NCI-H526 treated with DMSO at 0.1 percent for 48 hours (cell line): Measurements from ENCODE around the gene HADH.
"Not testable (repeated sequence)": the region's sequence is repeated elsewhere in the genome, so short reads cannot be mapped to it uniquely, and the experiment has no call there.

ENCODE experiments used
- DNase-seq: peaks from one replicate; lab custom pipeline; 2025; lab: John Stamatoyannopoulos, UW

Gene HADH

DNA sequence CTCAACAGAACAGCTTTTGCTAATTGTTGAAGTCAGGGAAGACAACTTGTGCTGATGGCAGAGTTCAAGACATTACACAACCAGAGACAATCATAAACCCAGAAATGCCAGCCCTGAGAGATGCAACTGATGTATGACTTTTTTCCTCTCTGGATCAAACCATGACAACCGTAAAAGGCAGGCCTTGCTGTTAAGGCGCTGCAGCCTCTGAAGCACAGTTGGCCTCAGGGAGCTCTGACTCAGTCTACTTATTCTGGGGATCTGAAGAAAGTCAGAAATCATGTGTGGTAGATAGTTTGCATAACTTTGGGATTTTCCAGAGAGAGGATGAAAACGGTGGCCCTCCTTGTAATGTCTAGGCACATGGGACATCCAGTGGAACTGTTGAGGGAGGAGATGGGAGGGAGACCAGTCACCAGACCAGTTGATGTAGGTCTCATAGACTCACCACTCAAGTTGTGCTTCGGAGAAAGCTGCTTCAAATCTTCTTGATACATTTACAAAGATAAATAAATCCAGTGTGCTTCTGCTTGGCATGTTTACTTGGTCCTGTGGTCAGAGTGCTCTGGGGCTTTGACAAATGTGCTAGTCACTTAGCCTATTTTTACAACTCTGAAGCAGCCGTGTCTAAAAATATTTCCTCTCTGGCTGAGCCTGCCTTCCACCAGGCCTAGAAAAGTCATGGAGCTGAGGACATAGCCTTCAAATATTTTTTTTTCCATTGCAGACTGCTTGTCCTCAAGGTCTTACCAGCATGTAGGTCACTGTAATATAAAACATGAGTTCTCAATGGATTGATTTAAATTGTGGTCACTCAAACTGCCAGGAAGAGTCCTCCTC lies 7.5 kb downstream of the HADH start:
- no peak for DNase-seq

DNA sequence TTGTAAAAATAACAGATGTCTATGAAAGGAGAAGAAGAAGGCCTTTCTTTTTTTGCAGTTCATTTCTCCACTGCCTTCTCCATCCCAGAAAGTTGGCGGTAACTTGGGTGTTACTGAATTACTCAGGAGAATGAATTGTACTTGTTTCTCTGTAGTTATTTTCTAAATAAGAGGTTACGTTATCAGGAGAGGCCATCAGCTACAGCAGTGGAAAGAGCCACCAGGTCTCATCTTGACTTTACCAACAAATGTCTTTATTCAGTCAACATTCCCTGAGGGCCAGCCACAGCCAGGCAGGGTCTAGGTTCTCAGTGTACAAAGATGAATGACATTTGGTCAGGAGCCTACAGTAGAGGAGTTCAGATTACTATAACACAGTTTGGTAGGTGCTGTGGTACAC lies 8.1 kb downstream of the HADH start:
- no peak for DNase-seq

DNA sequence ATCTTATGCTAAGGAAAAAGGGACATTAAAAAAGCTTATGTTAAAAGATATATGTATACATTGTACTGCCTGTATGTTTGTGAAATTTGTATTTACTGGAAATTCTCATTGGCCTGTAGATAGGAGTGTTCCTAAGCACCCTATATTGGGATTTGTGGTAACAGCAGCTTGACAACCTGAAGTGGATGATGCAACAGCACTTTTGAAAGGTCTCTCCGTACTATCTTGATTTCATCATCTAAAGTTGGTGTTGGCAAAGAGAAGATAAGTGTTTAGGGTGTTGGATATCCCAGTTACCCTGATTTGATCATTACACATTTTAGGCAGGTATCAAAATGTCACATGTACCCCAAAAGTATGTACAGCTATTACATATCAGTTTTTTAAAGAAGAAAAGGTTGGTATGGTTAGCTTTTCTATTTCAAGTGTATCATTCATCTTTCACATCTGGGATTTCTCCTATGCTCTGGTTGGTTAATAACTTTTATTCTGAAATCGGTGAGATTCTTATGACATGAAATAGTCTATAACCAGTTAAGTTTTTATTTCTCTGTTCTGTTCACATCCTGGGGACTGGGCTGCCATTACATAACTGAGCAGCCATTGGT lies 10.3 kb downstream of the HADH start:
- no peak for DNase-seq

DNA sequence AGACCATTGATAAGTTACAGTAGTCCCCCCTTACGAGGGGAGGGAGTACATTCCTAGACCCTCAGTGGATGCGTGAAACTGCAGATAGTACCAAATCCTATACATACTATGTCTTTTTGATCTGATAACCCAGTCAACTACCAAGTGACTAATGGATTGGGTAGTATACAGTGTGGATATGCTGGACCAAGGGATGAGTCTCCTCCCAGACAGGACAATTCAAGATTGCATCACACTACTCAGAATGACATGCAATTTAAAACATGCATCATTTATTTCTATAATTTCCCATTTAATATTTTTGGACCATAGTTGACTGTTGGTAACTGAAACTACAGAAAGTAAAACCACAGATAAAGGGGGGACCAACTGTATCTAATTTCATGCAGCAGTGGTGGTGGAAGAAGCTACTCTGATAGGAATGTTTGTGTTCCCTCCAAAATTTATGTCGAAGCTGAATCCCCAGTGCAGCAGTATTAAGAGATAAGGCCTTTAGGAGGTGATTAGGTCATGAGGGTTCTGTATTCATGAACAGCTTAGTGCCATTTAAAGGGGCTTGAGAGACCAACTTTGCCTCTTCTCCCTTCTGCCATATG lies 11.9 kb downstream of the HADH start:
- no peak for DNase-seq

DNA sequence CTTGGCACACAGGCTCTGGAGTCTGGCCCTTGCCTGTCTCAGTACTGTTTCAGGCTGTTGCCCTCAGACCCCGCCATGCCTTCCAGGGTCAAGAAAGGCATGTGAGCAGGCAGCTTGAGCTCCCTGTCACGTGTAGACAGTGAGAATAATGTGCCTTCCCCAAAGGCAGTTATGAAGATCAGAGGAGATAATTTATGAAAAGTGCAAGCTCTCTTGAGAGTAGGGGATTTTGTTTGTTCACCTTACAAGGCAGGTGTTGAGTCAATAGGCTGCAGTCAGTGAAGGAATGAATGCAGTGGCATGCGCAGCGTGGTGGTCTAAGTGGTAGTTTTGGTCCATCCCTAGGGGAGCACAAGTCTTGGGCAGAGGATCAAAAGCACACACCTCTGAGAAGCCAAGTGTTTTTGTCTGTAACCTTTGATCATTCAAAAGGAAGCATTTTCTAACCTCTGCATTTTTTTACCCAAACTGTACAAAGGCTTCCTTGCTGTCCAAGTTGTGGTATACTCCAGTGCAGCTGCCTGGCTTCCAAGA lies 14.4 kb downstream of the HADH start:
- DNase-seq = no peak

DNA sequence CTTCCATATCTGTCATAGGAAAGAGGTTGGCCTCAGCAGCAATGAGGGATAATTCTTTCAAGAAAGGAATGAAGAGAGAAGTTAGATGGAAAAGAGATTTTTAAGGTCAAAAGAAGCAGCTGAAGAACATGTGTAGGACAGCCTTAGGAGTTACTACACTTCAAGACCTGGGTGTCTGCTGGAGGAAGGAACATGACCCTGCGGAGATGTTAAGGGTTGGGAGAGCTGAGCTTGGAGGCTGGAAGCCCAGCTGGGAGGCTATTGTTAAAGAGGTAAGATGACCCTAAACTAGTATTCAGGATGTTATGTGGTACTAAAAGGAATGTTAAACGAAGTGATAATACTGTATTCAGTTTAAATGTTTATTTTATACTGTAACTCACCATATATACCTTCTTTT lies 15.0 kb downstream of the HADH start:
- no peak for DNase-seq

DNA sequence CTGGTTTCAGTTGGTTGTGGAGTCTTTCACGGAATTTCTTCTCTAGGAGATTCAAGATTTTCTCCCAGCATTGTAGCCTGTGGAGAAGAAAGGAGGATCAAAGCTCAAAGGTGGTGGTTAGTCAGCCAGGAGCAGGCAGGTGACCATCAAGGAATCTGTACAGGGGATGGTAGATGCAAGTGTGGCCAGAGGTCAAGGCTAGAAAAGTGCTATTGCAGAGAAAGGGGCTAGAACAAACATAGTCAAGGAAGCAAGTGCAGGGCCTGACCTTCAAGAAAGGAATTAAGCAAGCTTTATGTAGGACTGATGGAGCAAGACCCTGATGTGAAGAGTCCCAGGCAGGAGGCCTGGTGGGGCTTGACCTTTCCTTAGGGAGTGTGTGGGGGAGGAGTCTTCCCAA lies 16.1 kb downstream of the HADH start:
- no peak for DNase-seq

DNA sequence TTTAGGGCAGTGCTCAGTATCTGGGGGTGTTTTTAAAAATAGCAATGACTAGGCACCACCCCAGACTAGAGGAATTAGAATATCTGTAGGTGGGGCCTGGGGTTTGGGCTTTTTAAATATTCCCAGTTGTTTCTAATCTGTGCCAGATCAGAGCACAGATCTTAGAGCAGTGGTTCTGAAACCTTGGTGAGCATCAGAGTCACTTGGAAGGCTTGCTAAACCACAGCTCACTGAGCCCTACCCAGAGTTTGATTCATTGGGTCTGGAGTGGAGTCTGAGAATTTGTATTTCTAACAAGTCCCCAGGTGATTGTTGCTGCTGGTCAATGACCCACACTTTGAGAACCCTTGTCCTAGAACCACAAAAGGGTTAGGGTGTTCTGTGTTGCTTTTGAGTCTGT lies 16.7 kb downstream of the HADH start:
- no peak for DNase-seq

DNA sequence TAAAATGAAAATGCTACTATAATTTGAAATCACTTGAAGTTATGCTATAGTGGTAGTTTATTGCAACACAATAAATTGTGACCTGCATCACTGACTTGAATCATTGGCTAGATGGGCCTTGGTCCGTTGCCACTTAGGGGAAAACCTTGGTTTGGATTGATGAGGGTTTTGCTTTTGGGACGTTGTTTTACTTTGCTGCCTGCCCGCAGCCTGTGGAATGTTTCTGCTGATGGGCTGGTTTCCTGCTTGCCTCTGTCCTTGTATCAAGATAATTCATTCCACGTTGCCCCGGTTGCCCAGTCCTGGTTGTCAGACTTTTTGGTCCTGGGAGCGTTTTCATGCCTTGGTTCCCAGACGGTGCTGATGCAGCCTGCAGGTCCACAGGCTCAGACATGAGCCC lies 18.3 kb downstream of the HADH start:
- DNase-seq = no peak

DNA sequence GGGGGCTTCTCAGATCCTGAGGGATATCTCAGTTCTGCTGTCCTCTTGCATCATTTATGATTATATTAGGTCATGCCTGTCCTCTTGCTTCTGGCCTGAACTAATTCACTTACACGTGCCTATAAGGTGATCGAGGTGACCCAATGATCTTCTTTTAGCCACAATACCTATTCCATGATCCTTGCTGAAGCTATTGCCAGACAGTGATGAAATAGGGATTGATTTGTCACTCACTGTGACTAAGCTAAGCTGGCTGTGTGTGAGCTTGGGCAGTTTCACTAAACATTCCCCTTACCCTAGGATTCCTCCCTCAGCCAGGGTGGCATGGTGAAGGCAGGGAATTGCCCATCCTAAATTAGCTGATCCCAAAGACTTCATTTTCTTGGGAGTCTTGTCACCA lies 19.0 kb downstream of the HADH start:
- no peak for DNase-seq

DNA sequence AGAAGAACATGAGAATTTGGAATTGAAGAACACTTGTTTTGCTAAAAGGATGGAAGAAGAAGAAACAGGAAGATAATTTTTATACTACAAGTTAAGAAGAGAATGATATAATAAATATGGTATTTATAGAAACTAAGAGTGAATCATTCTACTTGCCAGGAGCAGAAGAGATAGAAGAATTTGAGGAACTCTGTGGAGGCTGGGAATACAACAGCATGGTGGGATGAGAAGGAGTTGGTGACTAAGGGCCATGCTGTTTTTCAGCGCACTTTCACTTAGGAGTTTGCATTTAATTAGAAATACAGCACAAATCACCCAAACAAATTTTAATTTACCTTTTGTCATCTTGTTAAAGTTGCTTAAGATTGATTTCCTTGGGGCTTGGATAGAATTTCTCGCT lies 20.5 kb downstream of the HADH start:
- DNase-seq = no peak

DNA sequence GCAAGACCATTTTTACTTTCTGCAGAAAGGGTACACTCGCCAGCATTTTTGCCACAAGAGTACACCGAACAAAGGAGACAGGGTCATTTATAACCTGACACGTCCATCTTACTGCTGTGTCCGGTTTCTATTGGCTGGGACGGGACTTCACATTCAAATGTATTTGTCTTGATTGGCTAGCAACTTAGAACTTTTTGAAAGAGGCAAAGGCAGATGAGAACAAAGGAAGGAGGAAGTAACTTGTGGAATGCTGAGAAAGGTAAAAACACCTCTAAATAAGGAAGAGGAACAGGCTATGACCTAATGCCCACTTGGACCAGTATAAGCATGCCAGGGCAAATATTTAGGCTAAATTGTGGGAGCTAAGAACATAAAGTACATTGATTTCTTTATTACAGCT lies 22.7 kb downstream of the HADH start:
- not testable (repeated sequence) for DNase-seq

DNA sequence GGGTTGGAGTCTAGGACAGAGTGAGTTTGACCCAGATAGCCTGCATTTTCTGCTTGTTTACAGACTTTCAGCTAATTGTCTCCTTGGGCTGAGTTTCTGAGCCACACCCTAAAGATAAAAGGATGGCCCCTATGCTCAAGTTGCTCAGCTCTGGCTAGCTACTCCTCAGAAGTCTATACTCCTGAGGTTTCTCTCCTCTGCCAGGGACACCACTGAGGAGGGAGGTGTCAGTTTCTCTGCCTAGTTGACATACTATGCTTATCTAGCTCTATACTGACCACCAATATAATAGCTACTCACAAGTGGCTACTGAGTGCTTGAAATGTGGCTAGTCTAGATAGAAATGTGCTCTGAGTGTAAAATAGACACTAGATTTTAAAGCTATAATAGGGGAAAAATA lies 23.6 kb downstream of the HADH start:
- no peak for DNase-seq

DNA sequence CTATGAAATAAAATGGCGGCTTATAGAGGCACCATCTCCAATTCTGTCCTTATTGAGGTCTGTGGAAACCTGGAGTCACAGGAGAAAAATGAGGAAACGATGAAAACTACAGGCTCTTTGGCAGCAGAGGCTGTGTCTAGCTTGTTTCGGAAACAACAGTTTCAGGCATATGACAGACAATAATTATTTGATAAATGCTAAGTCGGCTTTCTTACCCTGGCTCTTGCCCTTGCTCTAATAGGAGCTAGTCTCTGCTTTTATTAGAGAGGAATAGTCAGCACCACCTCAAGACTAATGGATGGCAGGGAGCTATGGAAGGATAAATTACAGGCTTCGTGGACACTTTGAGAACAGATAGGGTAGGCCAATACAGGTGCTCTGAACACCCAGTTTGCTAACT lies 24.3 kb downstream of the HADH start:
- DNase-seq = no peak

DNA sequence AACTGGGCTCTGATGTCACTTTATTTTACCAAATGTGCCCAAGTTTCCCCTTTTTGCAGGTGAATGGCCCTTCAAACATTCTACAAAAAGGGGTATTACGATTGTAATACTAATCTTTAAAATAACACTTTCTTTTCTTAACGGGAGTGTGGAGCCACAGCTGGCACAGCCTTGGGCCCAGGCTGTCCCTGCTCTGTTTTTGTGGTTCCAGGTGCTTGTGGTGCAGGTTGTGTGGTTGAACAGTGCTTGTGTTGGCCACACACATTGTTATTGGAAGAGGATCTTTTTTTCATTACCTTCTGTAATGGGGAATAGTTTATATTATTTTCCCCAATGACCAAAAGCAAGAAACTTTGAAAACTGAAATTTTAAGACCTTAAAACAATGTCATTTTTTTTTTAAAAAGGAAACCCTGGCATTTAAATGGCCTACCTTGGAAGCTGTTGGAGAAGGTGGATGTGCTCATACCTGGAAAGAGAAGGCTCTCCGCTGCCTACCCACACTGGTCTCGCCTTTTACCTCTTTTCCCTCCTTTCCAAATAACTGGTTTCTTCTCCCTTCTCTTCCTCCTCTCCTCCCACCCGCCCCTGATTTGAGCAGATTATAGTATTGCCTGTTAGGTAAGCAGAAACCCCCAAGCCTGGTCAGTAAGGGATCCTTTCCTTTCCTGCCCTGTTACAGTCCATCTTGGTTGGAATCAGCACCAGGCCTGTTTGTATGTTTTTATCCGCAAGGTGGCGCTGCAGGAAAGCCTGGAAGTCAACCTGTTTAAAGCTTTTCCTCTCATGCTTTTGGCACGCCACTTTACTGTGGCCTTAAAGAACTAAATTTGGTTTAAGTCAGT lies 28.6 kb downstream of the HADH start:
- DNase-seq = peak; percentile 7

DNA sequence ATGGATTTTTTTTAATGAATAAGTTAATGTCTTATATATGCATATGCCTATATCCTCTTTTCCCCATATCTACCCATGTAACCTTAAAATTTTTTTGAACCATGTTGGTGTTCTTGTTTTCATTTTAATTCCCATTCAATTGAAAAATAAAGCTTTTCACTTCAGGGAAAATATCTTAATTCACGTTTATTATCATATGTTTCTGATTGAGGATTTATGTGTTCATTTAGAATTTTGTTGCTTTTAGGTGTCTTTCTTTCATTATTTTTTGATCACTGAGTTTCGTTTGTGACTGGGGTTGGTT lies 29.1 kb downstream of the HADH start:
- DNase-seq = no peak

DNA sequence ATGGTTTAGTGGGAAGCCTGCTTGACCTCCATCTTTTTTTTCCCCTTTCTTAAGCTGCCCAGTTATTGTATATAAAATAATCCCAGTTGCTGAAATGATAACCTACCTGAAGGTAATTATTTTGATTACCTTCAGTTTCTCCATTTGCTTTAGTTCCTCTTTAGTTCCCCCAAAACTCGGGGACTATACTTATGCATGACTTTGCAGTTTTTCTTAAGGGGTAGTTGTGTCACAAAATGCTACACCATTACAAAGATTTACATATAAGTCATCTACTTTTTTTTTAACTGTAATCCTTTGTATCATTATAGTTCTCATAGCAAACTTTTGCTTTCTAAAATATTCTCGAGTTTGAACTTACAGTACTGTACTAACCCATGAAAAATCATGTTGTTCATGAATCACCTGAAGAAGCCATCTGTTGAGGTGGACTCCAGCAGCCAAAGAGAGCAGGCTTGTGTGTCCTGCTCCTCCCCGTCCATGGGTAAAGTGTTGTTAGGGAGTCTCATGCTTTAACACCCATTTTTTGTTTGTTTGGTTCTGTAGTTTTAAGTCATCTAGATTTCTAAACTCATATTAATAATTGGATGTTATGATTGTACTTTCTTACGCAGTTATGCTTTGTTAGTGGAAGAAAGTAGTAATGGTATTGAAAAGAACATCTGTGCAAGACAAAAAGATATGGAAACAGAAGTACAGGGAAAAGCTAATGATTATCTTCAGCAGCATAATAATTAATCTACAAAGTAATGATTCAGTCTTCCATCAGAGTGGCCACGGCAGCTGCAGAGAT lies 34.6 kb downstream of the HADH start:
- no peak for DNase-seq

DNA sequence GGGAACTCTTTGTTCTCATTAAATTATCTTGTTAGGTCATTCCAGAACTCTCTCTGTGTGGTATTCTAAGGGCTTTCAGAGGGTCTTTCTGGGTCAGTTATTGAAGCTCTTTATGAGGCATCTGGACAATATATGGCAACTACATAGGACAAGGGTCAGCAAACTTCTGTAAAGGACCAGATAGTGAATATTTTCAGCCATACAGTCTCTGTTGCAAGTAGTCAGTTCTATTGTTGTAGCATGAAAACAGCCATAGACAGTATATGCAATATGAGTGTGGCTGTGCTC lies 35.1 kb downstream of the HADH start:
- no peak for DNase-seq

DNA sequence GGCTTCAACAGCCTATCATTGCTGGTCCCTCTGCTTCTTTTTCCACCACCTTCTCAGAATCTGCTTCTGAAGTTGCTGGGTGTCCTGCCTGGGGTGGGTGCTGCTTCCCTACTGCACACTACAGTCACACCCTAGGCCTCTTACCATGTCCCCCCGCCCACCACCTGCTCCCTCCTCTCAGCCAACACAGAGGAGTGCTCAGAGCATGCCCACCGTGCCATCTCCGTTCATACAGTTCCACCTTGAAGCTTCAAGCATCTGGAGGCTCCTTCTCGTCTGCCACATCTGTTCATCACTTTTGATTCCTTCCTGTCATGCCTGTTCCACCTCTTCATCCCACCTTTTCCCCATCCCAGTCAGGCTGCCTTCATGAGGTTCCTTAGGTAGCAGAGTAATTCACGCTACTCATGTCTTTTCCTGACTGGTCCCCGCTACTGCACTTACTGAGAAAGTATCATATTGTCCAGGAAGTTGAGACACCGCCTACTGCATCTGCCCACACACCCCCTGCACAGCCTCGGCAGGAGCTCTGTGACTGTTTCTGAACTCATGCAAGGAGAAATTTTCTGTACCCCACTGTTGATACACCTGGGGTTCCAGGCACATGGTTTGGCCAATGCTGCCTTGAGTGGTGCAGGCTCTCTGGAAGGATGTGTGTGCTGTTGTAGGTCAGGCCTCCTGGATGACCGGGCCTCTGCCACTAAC lies 39.5 kb downstream of the HADH start:
- DNase-seq = no peak

DNA sequence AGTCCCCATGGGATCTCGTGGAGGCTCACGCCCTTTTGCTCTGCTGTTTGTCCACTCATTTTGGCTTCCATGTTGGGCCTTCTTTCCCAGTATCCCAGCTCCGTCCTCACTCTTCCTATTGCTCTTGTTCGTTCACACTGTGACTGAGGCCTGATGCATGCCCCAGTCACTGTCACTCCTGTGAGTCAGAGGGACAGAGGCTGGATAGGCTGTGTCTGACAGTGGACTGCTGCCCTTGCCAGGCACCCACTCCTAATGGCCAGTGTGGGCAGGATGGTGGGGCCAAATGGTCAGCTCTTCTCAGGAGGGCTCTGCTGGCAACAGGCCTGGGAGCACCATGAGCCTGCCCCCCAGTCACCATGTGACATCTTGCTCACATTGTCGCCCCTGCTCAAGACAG lies 40.0 kb downstream of the HADH start:
- DNase-seq = no peak

DNA sequence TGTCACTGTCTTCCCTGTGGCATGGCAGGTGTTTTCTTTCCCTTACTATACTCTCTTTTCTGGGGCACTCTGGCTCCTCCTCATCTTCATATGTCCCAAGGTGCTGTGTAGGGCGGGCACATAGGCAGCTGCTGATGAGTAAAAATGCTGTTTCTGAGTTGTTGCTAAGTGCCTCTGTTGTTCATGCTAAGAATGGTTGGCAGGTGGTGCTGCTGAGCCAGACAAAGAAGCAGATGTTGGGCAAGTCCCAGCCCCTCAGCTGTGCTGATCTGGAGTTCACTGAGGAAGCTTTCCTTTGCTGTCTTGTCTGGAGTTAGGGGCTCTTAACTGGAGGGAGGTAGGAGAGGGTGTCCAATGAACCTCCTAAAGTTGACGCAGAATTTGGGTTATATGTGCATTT lies 40.6 kb downstream of the HADH start:
- DNase-seq = peak; percentile 18
